SK-N-SH treated with all-trans-retinoic acid at 6 μM for 48 hours (cell line): ENCODE measurements around the gene GPSM1.

Experiments
- CREB5 ChIP-seq: fragments of 250-450 bp; sonication (Bioruptor Pico); IDR thresholded peaks from 2 replicates; pipeline ENCODE4 v1.5.1; 2020; ENCODE audit warnings: low read depth, mild to moderate bottlenecking, moderate library complexity
- CSDC2 ChIP-seq: fragments of 250-450 bp; sonication (Bioruptor Pico); IDR thresholded peaks from 2 replicates; pipeline ENCODE4 v1.5.0; 2020; ENCODE audit warnings: mild to moderate bottlenecking, moderate library complexity
- ISL1 ChIP-seq: fragments of 250-450 bp; sonication (Bioruptor Pico); IDR thresholded peaks from 2 replicates; pipeline ENCODE4 v2.1.2; 2022; ENCODE audit warnings: mild to moderate bottlenecking, moderate library complexity
- PATZ1 ChIP-seq: fragments of 250-450 bp; sonication (Bioruptor Pico); IDR thresholded peaks from 2 replicates; pipeline ENCODE4 v1.8.0; 2020; ENCODE audit warnings: mild to moderate bottlenecking, moderate library complexity, borderline replicate concordance
- PPARA ChIP-seq: fragments of 250-450 bp; sonication (Bioruptor Pico); IDR thresholded peaks from 2 replicates; pipeline ENCODE4 v1.5.0; 2020; ENCODE audit warnings: mild to moderate bottlenecking, borderline replicate concordance
- RARB ChIP-seq: fragments of 250-450 bp; sonication (Bioruptor Pico); IDR thresholded peaks from 2 replicates; pipeline ENCODE4 v1.8.0; 2021; ENCODE audit warnings: mild to moderate bottlenecking, moderate library complexity
- ZC3H10 ChIP-seq: fragments of 250-450 bp; sonication (Bioruptor Pico); IDR thresholded peaks from 2 replicates; pipeline ENCODE4 v1.5.1; 2021; ENCODE audit warnings: mild to moderate bottlenecking, moderate library complexity
- ZFP30 ChIP-seq: fragments of 450-650 bp; formaldehyde crosslinking; IDR thresholded peaks from 2 replicates; pipeline ENCODE4 v1.5.0; 2022; ENCODE audit warnings: mild to moderate bottlenecking, moderate library complexity
- ZNF70 ChIP-seq: fragments of 450-650 bp; formaldehyde crosslinking; IDR thresholded peaks from 2 replicates; pipeline ENCODE4 v1.5.0; 2020; ENCODE audit warnings: mild to moderate bottlenecking, moderate library complexity

- no peak for TF ChIP-seq PATZ1
- TF ChIP-seq ISL1 (CRISPR knock-in tag) = no peak
- no peak for TF ChIP-seq ZC3H10 (CRISPR knock-in tag)
- TF ChIP-seq ZFP30 = no peak
- no peak for TF ChIP-seq ZNF70 (CRISPR knock-in tag)
- TF ChIP-seq PPARA (CRISPR knock-in tag) = no peak
- no peak for TF ChIP-seq CSDC2 (CRISPR knock-in tag)
- TF ChIP-seq CREB5 = no peak
- TF ChIP-seq RARB (CRISPR knock-in tag) = no peak
These were observed 3.2 kb downstream of the GPSM1 start for GRCh38 chr9:136330406-136330990.
